HUDEP-2 (cell line): ENCODE data around the gene FSIP1.

Source experiments
- DNase-seq, 76 experiments: peaks; one replicate each; lab custom pipeline; 2025; ENCODE audit not compliant: unreplicated experiment in 76 of 76; lab: John Stamatoyannopoulos, UW

Gene FSIP1

DNA sequence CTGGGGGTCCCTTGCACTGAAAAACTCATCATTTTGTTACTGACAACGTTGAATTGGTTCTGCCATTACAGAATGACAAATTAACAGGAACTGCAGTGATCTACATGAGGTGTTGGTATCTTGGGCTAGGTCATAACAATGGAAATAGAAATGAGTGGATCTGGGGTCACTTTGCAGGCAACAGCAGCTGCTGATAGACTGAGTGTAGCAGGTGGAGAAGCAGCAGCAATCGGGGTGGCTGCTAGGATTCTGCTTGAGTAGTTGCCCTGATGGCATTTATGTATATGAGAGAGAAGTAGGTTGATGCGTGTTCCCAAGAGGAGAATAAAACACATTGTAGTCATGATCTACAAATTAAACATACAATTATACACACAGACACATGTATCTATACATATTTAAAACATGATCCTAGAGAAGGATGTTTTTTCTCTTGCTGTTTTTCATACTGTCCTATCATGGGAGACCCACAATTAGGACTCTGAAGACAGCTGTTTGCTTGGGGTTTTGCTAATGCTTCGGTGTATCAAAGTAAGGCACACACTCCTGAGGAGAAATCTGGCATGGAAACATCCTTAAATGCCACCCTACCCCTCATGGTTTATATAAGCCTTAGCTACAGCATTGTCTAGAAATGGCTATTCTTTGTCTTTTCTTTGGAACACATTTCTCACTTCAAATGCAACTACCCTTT lies 217.5 kb downstream of the FSIP1 start:
- DNase-seq, result no peak

- DNase-seq, result no peak
Measured at GRCh38 chr15:39558421-39558820, 224.2 kb downstream of the FSIP1 start.

GRCh38 chr15:39556461-39556860 lies 226.2 kb downstream of the FSIP1 start:
- no peak for DNase-seq

DNA sequence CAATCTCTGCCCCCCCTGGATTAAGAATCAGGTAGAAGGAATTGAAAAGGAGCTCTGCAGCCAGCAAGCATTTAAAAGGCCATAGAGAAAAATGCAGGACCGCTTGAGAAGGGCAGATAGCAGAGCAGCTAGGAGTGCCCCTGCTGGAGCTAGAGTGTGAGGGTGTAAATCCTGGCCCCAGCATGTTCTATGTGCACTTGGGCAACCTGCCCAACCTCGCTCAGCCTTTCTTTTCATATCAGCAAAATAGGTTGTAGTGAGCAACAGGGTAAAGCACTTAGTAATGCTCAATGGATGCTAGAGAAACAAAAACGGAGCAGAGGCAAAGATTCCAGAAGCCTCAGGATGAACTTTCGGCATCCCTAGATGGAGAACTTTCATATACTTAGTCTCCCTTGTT lies 226.8 kb downstream of the FSIP1 start:
- no peak for DNase-seq

DNA sequence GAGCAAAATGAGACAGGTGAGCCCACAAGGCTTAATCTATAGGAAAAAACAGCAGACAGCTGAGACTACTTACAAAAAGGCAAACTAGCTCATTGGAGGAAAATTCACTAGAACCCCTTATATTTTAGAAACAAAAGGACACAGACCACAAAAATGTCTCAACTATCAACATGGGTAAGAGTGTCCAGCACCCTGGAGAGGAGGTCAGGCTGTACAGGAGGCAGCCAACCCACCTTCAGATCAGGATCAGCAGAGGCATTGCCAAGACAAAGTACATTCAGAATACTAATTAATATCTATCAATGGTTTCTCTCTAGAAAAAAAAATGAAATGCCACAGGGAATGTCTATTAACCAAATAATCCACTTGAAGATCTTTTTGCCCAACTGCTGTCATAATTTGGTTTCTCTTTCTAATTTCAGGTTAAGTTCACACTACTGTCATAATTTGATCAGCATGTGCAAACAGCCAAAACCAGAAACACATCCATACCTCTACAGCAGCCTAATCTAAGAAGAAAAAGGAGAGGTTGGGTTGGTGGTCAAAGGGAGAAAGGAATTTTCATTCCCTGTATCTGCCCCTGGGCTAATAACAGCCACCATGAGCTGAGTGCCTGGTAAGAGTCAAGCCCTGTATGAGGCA lies 227.8 kb downstream of the FSIP1 start:
- no peak for DNase-seq

DNA sequence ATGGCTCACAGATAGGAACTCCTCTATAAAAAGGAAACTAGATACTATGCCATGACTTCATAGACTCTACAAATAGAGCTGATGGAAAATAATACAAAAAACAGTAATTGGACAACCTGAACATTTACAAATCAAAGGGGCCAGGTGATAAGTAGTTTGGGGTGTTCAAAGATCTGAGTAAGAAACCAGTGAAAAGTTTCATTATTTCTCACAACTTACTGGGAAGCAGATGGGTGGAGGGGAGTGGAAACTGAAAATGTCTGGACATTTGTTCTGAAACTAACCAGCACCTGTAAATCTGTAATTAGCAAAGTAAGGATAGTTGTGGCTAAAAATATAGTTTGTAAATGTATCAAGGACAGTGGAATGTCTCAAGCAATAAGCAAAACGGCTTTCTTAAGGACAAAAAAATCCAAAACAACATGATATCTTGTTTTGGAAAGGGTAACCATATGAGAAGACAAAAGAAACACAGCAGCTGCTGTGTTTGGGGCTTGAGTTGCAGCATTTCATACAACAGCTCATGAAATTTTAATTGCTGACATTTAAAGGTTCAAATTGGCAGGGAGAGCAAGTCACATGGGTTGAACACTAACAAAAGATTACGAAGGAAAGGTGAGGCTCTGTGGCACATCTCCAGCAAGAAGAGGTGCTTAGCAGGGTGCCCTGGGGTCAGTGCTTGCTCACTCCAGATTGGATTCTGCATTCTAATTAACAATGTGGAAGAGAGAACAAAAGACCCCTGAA lies 228.5 kb downstream of the FSIP1 start:
- DNase-seq, result no peak

GRCh38 chr15:39552556-39552955 lies 230.1 kb downstream of the FSIP1 start:
- no peak for DNase-seq

- DNase-seq, result no peak
Measured at GRCh38 chr15:39551476-39551875, 231.2 kb downstream of the FSIP1 start.
